Suprapubic skin (tissue), 3 donors: ENCODE data around the gene HYAL2.

Experiments used
- CTCF ChIP-seq, 2 donors: fragments of 200-600 bp in 1 of 2; fragments of 450-650 bp in 1 of 2; sonication (generic) in 1 of 2; IDR thresholded peaks; one replicate each; pipeline ENCODE4 v1.5.1; 2016 to 2019; ENCODE audit warnings: antibody characterized with exemption in 2 of 2, mild to moderate bottlenecking in 1 of 2, moderate library complexity in 1 of 2
- POLR2A ChIP-seq, 2 donors: fragments of 450-650 bp; IDR thresholded peaks; one replicate each; pipeline ENCODE4 v1.6.1; 2017; ENCODE audit warnings: antibody characterized with exemption in 2 of 2, mild to moderate bottlenecking in 2 of 2, moderate library complexity in 2 of 2

- TF ChIP-seq CTCF (IDR thresholded peaks at IDR 0.05) (no peak), POLR2A (IDR thresholded peaks at IDR 0.05) (no peak)
Measured at GRCh38 chr3:50287262-50287661, 35.3 kb downstream of the HYAL2 start.
